Activated CD8-positive, alpha-beta memory T cell treated with anti-CD3 and anti-CD28 coated beads for 48 hours (primary cell): Measurements from ENCODE around the gene LRMDA.

Experiments
- DNase-seq, 3 experiments: peaks; one replicate each; pipeline ENCODE4 v3.0.0-alpha.2; 2020; ENCODE audit warnings: low read depth in 2 of 3, low spot score in 2 of 3

LRMDA gene

DNA sequence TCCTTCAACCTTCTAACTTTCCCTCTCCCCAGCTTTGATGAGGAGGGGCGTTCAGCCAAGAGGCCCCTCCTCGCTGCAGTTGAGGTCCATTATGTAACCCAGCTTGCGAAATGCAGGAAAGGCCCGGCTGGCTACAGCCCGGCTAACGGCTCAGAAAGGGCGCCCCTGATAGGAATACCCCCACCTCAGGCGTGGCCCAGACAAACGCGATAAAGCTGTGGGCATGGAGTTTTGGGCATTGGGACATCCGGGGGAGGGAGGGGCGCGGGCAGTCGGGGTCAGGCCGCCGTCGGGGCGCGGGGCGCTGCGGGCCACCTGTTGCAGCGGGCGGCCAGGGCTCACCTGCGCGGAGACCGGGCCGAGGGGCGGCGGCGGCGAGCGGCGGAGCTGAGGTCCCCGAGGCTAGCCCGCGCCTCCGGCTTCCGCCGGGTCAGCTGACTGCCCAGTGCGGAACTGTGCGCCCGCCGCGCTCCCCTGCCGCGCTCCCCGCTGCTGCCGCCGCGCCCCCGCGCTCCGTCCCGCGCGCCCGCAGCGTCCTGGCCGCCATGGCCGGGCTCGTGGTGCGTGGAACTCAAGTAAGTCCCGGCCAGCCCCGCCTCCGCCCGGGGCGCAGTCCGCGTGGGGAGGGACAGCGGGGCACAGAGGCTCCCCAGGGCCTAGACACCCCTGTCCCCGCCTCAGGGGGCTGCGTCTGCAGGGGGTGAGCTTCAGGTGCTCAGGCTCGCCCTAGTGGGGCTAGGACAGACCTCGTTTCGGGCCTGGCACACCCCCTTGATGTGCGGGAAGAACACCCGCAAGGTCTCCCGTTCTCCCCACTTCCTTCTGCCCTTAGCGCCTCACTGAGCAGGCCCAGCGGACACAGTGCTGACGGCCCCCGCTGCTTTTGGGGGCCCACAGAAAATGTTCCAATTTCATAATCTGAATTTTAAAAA lies at the start of gene LRMDA:
TSS of gene LRMDA (plus strand) at position 445 of the 932 bp plus-strand sequence.
- DNase-seq: no peak

DNA sequence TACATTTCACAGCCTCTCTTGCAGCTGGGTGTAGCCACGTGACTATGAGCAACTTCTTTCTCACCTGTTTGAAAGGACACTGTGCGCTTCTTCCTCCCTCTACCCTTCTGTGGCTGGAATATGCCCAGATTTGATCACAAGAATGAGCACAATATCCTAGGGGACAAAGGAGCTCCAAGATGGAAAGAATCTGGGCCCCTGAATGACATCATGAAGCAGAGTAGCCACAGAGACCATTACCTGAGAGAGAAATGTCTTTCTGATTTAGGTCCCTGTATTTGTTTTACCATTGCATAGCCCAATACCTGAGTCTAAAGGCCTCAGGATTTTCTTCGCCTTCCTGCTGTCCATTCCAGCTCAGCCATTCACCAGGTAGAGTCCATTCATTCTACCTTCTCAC lies 45.3 kb upstream of the LRMDA start:
- no peak for DNase-seq

DNA sequence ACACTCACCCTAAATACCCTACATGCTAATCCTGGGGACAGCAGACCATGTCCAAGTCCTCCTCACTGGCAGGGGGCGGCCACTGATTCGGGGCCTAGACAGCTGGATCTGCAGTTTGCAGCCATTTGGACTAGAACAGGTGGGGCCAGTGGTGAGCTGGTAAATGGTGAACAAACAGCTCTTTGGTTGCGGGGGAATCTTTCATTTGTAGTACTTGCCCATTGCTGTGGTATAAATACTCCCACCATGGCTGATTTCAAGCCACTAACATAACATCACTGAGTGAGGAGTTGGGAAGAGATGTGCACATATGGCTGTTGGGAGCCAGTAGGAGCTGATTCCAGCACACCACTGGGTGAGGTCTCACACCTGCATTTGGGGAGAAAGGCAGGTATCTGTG lies 43.3 kb upstream of the LRMDA start:
- DNase-seq: no peak

DNA sequence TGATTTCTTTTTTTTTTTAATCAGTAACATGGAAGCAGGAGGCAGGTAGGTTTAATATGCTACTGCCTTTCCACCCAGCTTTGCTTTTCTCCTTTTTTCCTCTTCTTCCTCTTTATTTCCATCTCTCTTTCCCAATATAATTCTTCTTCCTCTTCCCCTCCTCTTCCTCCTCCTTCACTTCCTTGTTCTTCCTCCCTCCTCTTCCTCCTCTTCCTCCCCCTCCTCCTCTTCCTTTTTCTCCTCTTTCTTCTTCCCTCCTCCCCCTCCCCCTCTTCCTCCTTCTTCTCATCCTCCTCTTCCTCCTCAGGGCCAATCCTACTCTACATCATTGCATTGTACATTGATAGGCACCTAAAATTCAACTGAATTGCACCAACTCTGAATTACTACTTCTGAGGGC lies 41.2 kb upstream of the LRMDA start:
- DNase-seq: no peak

DNA sequence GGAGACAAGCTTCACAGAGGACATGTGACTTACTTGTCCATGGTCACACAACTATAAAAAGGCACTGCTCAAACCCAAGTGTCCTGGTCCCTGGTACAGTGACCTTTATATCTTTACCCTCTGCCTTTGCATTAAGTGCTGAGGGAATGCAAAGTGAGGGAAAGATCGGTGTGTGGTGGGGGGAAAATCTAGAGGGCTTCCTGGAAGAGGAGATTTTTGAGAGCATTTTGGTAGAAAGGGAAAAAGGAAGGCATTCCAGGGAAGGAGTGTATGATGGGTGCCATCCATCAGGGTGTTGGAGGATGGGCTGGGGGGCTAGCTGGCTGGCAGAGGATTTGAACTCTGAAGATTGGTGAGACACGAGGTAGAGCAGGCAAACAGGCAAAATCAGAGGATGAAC lies 39.2 kb upstream of the LRMDA start:
- DNase-seq: no peak

DNA sequence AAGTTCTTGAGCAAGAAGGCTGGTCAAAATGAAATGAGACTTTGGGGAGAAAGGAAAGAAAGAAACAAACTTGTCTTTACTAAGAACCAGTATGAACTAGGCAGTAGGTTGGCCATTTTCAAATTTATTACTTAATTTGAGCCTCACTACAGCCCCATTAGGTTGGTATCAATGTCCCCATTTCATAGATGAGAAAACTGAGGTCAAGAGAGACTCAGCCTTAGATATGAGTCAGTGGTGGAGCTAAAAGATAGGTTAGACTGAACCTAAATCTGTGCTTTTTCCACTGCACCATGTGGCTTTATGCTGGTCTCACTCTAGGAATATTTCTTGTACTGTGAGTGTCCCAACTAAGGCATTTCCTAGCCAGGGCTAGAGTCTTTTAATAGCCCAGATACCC lies 38.7 kb upstream of the LRMDA start:
- no peak for DNase-seq

DNA sequence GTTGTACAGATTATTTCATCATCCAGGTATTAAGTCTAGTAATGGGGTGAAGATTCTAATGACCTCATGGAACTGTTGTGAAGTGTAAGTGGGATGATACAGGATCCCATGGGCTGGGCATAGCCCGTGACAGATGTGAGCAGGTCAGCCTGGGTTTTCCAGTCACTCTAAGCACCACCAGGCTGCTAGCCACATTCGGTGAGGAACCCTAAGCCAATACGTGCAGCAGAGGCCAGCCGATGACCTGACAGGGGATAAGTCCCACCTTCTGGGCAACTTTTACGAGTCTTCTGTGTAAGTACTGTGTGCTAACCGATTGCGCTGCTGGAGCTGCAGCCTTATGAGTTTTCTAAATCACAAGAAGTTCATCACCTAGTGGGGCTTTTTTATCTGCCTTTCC lies 37.2 kb upstream of the LRMDA start:
- no peak for DNase-seq

DNA sequence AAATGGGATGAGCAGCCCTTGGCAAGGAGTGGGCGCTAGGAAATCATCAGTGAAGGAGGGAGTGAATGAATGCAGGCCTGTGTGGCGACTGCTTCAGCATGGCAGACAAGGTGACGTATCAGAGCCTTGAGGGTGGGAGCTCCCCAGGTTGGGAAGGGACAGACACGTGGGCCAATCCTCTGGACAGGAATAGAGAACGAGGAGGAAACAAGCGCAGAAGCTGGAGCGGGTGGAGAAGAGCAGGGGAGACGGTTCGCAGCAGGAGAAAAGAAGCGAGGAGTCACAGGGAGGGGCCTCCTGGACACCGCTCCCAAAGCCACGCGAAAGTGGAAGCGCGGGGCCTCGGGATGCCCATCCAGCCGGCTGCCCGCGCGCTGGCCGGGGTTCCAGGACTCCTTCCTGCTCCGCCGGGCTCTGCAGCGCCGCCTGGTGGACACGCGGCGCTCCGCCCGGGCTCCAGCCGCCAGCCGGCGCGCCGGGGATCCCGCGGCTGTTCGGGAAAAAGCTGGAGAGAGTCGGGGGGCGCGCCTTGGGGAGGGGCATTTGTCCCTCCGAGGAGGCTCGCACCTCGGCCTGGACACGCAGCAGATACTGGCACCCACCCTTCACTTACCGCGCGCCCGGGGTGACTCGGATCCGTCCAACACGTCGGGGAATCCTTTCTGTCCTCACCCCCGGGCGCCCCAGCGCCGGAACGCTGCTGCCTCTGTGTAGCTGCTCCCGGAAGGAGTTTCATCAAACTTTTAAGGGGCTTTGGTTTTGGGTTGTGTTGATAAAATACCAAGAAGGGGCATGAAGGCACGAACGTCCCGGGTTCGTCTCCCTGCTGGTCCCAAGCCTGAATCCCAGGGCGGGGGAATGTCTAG lies 36.1 kb upstream of the LRMDA start:
- DNase-seq: no peak

DNA sequence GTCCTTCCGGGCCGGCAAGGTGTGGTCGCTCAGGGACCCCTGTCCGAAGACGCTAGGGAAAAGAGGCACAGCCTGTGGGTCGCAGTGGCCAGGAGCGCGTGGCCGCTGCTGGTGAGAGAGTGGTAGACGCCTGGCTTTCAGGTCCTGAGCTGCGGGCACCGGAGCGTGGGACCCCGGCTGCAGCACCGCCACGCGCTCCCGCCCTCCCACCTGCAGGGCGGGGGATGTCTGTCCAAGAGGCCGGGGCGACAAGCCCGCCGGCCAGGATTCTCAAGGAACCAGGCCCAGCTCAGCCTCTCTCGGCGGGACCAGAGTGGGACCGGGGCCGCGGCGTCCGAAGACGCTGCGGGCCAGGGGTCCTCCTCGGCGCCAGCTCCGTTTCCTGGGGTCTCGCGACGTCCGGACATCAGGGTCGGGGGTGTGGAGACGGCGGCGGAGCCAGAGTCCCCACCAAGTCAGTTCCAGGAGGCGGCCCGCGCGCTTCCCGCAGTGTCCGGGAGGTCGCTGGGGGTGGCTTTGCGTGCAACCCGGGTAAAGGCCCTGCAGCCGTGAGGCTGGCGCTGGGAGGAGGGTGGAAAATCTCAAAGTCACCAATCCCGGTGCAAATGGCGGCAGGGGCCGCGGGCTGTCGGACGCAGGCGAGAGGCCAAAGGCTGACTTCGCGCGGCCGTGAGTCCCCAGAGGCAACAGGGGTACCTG lies 35.3 kb upstream of the LRMDA start:
- DNase-seq: no peak

DNA sequence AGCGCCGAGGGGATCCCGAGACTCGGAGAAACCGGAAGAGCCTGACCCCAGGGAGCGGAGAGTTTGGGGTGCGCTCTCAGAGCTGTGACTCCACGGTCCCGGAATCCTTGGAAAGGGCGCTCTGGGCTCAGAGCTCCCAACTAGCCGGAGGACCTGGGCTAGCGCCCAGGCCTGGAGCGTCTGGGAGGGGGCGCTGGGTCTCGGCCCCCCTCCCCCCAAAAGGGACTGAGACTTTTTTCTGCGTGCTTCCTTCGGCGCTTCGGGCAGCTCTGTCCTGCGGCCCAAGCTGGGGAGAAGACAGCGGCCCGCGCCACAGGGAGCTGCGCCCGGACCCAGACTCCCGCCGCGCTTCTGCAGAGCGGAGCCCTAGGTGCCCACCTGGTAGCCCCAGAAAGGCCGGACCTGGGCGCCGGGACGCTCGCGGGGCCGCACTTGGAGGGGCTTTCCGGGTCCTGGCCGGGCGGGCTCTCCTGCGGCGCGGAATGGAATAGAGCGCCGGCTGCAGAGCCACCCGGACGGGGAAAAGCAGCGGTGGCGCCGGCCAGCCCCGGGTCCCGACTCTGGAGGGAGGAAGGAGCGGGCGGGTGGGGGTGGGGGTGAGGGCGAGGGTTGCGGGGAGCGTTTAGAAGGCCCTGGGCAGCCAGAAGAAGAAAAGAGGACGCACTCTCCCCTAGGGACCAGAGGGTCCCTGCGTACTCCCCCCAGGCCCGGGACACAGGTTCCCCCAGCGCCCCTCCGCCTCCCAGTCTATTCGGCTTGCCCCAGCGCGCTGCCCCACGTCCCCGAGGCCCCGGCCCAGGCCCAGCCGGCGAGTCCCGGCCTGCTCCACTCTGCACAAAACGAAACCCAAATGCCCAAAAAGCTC lies 34.6 kb upstream of the LRMDA start:
- no peak for DNase-seq

DNA sequence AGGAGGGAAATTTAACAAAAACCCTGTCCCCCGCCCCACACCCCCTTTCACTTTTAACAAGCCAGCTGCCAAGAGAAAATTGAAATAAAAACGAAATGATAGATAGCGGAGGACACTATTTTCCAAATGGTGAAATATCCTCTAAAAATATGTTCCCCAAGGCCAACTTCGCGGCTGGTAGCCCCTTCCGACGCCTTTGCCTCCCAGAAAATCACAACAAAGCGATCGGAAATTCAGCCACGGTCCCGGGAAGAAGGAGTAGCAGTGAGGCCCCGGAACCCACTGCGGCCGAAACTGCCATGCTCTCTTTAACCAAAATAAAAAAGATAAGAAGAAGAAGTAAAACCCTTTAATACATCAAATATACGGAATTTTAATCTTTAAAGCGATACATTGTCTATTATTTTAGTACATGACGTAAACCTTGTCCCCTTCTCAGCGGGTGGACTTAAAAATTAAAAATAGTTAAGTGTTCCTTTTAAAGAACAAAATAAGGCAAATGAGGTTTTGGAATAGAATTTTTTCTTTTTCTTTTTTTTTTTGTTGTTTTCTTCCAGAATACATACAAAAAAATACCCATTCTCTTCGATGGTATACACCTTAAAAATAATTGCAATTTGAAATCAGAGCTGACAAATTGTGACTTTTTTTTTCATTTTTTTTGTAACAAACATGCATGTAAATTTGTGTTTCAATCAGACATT lies 33.8 kb upstream of the LRMDA start:
- no peak for DNase-seq

DNA sequence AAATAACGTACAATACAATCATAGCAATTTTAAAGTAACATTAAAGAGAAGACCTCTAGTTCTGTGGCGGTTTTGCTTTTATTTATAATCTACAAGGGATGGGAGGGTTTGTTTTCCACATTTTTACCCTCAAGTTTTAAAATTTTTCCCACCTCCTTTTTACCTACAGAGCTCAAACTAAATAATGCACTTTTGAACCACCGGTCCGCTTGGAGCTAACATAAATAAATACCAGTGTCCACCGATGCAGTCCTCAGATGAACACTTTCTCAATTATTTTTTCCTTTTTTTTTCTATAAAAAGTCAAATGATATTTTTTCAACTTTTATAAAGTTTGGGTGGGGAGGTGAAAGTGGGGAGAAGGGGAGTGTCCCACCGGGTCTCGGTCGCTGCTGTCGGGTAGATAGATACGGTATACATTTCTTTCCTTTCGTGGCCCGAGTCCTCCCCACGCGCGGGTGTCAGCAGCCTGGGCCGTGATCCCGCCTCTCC lies 33.2 kb upstream of the LRMDA start:
- no peak for DNase-seq

DNA sequence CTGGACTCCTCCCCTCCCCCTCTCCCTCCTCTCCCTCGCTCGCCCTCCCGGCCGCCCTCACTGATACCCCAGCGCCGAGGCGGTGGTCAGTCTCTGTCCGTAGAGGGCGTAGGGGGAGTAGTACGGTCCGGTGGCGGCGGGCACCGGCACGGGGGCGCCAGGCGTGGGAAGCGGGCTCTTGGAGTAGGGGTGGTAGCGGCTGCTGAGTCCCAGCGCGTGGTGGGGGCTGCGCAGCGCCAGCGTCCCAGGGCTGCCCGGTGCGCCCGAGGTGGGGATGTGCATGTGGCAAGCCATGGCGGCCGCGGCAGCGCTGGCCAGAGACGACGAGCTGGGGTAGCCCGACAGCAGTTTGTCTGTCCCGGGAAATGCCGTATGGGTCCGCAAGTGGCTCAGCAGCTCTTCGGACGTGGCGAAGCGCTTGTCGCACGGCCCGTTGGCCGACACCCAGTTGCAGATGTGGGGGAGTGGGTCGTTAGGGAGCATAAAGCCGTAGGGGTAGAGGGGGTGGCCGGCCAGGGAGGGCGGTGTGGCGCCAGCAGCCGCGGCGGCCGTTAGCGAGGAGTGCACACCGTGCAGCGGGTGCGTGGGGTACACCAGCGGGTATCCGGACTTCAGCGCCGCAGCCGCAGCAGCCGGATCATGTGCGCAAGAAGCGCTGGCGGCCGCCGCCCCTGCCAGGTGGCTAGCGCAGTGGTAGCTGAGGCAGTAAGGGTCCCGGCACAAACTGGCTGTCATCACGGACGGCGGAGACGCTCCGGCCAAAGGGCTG lies 32.5 kb upstream of the LRMDA start:
- DNase-seq: no peak

DNA sequence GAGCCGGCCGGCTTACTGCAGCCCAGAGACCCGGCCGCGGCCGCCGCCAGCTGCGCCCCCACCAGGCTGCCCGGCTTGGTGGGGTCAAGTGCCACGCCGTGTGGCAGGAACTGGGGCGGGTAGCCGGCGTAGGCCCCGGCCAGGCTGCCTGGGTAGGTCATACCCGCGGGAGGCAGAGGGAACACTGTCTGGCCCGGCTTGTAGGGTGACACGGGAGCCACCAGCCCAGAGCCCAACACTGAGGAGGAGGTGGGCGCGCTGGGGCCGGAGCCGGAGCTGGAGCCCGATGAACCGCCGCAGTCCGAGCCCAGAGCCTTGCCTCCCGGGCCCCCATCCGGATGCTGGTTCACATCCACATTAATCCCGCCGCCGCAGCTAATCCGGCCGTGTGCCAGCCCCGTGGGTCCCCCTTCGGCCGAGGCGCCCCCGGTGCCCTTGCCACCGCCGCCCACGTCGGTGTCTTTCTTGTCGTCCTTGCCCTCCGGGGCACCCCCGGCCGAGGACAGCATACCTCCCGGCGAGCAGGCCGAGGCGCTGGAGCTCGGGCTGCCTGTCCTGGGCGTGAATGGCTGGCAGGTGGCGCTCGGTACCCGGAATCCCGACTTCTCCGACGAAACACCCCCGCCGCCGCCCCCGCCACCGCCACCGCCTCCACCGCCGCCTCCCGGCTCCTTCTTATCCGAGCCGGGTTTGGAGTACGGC lies 31.8 kb upstream of the LRMDA start:
- no peak for DNase-seq

DNA sequence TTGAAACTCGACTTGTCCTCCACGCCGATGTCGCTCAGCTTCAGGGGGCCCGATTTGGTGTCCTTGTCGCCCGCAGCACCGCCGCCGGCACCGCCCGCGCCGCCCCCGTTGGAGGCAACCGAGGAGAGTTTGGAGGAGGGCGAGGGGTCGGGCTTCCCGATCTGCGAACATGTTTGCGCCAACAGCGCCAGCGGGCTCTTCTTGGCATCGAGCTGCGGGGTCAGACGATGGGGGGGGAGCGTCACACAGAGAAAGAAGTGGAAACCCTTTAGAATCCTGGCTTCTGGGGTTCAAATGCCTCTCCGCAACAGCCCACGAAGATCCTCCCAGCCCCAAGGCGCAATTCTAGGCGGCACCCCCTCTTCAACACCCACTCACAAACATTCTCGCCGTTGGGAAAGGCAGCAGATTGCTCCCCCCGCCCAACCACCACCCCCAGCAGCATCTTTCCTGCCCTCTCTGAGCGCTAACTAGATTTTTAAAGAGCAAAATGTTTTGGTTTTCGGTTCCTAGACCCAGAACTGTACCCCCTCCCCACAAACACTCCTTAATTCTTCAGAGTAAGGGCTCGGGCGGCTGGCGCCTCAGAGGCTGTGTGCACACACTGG lies 31.2 kb upstream of the LRMDA start:
- no peak for DNase-seq

DNA sequence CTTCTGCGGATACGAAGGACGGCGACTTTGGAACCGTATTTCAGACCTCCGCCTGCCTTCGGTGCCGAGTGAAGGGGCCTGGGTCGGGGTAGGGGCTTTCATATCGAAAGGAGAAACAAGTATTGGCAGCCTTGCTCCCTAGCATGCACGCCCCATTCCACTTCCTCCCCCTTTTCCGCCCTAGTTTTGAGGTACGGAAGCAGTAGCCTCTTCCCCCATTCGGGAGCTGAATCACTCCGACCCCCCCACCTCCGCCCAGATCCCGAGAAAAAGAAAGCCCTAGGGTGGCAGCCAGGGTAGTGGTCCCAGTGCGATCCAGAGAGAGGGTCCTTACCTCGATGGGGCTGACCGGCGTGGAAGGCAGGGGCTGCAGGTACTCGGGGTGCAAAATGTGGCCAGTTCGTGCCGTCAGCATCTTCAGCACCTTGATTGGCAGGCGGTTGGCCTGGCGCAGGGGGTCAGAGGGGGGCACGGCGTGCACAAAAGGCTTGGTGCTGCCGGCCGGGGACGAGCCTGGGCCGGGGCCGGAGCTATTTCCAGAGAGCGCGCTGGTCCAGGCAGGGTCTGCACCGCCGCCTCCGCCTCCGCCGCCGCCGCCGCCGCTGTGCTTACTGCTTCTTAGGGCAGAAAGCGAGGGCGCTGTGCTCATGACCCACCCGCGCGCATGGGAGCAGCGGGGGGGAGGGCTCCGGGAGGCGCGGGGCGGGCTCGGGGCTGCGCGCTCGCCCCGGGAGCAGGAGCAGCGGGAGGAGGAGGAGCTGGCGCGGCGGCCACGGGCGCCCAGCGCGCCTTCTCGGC lies 30.5 kb upstream of the LRMDA start:
- DNase-seq: no peak
